HCEC 1CT (cell line): Measurements from ENCODE around the gene ALAD.
"Not testable (repeated sequence)": the region's sequence is repeated elsewhere in the genome, so short reads cannot be mapped to it uniquely, and the experiment has no call there.

ENCODE experiments used
- DNase-seq: peaks from one replicate; pipeline ENCODE4 v3.0.0-alpha.2; 2017

Gene ALAD

DNA sequence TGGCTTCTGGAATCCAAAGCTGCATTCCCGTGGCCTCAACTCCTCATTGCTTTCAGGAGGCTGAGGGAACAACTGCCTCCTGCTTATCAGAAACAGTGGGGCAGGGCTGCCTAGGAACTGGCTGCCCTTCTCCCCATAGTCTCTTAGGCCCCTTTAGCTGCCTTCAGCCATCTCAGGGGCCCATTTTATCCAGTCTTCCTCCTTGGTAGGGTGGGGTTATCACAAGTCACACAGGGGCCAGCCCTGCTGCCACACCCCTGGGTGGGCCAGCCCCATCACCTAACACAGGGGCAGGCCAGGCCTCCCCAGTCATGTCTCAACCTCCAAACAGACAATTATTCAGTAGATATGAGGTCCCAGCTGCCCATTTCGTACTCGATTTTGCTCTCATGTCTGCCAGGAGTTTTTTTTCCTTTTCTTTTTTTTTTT lies 3.9 kb downstream of the ALAD start:
- DNase-seq, result no peak

DNA sequence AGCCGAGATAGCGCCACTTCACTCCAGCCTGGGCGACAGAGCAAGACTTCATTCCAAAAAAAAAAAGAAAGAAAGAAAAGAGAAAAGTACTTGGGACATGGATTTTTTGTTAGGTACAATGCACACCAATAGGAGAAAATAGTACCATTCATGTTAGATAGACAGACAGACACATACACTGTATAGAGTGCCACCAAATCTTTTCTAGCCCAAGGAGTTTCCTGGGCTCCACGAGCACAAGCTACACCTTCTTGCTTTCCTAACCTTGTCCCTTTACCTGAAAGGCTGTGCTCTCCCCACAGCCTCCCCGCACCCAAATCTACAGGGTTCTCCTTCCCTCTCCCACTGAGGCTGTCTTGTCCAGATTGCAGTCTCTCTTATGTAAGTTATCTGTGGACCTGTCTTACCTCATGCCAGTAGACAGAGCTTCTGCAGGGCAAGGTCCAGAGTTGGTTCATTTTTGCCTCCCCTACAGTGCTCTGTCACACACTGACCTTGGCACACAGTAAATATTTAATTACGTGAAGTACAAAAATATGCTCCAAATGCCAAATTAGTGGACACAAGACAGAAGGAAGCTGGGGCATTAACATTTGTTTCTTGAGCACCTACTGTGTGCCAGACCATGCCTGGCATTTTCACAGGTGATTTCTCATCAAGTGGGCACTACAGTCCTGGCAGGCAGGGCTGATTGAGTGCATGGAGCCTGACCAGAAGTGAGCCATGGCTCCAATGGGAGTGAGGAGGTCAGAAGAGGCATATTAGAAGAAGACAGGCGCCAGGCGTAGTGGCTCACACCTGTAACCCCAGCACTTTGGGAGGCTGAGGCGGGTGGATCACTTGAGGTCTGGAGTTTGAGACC lies 5.9 kb downstream of the ALAD start:
- DNase-seq, result no peak

DNA sequence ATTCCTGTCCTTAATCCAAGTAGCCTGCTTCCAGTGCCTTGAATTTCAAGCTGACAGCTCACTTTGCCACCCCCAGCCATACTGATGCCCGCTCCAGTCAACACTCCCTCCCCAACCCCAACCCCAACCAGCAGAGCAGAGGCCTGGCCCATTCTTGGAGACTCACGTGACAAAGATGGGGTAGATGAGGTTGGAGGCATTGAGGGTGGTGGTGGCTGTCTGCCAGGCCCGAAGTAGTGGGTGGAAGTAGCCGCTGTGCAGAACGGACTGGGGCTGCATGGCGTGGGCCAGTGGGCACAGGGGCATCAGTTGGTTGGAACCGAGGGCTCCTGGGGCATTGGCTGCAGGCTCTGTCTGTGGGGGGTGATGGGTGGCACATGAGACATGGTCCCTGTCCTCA lies 7.8 kb downstream of the ALAD start:
- no peak for DNase-seq

DNA sequence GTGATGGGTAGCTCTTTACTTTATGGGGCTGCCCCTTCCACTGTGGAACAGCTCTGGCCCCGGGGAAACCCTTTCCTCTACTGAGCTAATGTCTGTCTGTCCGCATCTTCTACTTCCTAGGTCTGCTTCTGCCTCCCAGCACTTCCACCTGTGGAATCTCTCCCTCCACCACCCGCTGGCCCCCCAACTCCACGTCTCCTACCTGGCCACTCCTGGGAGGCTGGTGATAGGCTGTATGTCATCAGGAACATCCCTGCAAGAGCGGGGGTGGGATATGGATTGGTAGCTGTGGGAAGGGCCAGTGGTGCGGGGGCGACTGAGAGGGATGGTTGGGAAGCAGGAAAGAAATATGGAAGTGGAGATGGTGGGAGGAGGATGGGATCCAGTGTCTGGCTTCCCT lies 9.2 kb downstream of the ALAD start:
- DNase-seq, result no peak

DNA sequence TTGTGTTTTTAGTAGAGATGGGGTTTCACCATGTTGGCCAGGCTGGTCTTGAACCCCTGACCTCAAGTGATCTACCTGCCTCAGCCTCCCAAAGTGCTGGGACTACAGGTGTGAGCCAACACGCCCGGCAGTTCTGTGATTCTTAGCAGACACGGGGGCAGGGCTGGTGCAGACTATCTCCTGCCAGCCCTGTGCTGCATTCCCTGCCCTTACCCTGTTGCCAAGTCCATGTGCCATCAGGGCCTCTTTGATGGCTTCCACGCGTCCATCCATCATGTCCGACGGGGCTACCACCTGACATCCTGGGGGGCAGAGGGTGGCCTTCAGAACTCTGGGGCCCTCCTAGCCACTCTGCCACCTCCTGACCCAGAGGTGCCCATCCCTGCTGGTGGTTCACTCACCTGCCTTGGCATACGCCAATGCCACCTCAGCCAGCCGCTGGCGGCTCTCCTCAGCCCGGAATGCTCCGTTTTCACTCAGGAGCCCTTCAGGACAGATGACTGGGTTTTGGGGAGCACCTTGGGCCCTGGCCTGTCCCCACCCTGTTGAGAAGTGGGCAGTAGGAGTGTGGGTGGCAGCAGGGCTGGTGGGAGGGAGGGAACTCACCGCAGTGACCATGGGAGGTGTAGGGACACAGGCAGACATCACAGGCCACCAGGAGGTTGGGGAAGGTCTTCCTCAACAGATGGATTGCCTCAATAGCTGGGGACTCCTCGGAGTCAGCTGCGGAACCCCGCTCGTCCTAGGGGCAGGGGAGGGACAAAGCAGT lies 10.7 kb downstream of the ALAD start:
- no peak for DNase-seq

DNA sequence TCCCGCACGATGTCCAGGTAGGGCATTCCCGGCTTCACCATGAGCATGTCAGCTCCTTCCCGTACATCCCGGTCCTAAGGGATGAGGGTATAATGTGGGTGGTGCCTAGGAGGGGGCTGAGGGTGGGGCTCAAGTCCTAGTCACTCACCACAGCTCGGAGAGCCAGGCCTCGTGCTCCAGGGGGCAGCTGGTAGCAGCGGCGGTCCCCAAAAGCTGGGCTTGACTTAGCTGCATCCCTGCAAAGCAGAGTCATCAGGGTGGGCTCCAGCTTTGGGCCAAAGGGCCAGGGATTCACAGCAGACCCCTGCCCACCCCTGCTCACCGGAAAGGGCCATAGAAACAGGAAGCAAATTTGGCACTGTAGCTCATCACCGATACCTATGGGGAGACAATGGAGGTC lies 11.6 kb downstream of the ALAD start:
- no peak for DNase-seq

DNA sequence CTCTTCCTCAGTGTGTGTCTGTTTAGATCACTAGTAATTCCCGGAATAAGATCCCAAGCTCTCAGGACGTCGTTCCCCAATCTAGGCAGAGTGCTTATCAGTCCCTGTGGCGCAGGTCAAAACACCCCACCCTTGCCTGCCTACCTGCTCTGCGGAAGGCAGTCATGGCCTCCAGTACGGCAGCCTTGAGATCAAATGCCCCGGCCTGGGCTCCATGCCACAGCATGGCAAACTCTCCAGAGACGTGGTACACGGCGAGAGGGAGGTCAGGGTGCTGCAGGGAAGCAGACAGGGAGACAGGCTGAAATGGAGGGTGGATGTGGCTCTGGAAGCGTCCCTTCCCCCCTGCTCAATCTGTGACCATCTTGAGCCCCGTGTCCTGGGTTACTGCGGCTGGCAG lies 12.3 kb downstream of the ALAD start:
- DNase-seq, result no peak

DNA sequence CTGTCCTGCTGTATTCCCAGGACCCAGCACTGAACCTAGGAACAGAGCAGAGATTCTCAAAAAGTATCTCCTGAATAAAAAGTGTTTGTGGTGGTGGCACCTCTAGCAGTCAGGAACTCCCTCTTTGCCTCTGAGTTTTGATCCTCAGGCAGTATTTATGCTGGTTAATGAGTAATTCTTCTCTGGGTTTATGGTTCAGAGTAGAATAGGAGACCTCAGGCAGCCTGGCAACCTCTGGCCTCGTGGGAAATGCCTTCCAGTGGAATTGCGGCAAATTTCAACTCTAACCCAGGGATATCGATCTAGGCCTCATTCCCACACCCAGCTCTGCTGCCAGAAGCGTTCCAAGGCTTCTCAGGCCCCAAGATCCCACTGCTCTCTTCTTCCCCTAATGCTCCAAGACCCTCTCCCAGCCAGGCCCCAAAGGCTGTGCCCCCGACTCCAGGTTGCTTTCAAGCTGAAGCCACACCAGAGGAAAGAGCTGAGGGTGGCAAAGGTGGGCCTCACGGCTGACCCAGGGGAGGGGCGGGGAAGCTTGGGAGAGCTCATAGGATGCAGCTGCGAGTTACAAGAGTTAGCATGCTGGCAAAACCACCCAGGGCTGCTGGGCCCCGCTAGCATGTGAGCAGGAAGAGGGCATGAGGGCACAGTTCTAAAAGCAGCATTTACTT lies 13.4 kb downstream of the ALAD start:
- no peak for DNase-seq

DNA sequence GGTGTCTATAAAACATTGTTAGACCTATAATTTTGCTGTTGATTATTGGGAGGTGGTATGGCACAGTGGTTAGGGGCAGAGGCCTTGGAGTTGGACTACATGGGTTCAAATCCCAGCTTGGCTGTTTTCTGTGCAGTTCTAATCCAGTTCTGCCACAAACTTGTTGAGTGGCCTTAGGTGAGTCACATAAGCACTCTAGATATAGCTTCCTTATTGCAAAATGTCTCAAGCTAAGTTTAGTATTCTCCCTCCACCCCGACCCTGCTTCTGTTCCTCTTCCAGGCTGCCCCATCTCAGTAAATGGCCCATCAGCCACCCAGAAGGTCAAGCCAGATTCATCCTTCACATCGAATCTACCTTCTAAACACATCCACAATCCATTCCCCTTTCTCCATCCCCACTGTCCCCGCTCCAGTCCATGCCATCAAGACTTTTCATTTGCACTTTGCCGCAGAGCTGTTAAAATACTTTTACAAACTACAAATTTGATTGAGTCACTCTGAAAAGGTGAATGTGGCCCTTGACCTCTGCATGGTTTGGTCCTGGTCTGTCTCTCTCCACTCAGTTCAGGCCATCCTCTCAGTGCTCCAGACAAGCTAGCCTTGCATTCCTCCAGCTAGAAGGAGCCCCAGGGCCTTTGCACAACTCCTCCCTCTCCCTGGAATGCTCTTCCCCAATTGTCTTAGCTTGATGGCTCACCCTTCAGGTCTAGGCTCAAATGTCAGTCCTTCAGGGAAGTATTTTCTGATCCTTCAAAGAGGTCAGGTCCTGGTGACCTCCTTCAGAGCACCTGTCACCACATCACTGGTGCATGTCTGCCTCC lies 14.3 kb downstream of the ALAD start:
- DNase-seq, result no peak

DNA sequence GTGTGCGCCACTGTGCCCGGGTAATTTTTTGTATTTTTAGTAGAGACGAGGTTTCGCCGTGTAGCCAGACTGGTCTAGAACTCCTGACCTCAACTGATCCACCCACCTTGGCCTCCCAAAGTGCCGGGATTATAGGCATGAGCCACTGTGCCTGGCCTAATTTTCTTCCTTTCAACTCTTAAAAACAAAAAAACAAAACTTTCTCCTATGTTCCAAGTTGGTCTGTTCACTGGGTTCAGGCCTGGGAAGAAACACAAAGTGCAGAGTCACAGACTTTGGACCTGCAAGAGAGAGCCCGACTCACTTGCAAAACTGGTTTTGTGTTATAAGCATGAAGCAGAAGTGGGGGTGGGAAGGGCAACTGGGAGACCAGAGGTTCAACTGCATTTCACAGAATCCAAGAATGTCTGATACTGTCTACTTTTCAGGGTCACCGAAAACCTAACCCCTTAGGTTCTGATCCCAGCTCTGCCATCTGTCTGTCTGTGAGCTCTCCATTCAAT lies 19.1 kb downstream of the ALAD start:
- no peak for DNase-seq

DNA sequence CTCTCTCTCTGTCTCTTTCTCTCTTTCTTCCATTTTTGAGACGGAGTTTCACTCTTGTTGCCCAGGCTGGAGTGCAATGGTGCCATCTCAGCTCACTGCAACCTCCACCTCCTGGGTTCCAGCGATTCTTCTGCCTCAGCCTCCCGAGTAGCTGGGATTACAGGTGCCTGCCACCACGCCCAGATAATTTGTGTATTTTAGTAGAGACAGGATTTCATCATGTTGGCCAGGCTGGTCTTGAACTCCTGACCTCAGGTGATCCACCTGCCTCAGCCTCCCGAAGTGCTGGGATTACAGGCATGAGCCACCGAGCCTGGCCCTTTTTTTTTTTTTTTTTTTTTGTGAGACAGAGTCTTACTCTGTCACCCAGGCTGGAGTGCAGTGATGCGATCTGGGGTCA lies 19.6 kb downstream of the ALAD start:
- not testable (repeated sequence) for DNase-seq

DNA sequence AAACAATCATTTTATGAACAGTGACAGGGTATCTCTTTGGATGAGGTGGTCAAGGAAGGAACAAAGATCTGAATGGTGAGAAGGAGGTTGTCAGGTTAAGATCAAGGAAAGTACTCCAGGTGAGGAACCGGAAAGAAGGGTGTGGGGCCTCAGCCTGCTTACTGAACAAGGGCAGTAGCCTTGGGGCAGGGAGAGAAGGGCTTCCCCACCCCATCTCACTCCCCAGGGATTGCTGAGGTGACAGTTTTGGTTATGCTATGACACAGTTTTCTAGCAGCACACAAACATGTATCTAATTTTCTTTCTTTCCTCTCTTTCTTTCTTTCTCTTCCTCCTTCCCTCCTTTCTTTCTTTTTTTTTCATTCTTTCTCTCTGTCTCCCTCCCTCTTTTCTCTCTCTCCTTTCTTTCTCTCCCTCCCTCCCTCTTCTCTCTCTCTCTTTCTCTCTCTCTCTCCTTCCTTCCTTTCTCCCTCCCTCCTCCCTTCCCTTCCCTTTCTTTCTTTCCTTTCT lies 20.2 kb downstream of the ALAD start:
- DNase-seq, result no peak

DNA sequence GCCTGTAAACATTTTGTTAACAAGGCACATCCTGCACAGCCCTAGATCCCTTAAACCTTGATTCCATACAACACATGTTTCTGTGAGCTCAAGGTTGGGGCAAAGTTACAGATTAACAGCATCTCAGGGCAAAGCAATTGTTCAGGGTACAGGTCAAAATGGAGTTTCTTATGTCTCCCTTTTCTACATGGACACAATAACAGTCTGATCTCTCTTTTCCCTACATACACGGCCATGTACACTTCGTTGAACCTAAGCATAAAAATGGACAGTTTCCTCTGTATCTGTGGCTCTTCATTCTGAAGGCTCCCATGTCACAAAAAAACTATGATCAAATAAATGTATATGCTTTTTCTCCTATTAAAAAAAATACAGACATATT lies 21.3 kb downstream of the ALAD start:
- not testable (repeated sequence) for DNase-seq

DNA sequence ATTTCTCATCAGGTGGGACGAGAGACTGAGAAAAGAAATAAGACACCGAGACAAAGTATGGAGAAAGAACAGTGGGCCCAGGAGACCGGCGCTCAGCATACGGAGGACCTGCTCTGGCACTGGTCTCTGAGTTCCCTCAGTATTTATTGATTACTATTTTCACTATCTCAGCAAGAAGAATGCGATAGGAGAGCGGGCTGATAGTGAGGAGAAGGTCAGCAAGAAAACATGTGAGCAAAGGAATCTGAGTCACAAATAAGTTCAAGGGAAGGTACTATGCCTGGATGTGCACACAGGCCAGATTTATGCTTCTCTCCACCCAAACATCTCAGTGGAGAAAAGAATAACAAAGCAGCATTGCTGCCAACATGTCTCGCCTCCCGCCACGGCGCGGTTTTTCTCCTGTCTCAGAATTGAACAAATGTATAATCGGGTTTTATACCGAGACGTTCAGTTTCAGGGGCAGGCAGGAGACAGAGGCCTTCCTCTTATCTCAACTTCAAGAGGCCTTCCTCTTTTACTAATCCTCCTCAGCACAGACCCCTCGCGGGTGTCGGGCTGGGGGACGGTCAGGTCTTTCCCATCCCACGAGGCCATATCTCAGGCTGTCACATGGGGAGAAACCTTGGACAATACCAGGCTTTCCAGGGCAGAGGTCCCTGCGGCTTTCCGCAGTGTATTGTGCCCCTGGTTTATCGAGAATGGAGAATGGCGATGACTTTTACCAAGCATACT lies 21.8 kb downstream of the ALAD start:
- DNase-seq, result not testable (repeated sequence)

DNA sequence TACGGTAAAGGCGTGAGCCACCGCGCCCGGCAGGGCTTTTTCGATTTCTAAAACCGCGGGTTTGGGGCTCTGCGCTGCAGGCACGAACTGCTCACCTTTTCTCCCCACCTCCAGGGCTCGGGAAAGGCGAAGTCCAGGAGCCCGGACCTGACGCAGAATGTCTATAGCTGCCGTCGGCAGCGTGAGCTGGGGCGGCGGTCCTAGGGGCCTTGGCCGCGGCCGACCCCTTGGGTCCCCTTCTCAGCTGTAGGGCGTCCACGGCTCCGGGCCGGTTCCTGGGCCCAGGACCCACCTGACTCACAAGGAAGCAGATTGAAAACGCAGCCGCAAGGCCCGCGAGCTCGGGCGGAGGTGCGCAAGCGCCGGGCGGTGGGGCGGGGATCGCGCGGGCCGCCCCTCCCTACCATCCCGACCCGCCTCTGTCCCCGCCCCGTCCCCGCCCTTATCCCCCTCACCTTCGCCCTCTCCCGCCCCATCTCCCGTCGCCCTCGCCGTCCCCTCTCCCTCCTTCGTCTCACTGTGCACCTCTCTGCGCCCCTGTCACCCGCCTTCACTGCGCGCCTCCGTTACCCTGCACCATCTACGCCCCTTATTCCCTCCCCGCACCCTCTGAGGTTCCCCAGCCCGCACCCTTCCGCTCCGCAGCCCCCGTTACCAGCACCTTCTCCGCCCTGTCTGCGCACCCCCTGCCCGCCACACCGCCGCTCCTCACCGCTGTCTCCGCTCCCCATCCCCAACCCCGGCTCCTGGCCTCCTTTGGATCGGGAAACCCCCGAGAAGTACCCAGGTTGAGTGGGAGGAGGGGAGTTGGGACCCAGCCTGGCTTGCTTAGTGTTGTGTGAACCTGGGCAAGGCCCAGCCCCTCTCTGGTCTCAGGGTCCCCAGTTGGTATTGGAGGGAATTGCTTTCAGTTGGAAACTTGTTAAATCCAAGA lies 24.2 kb downstream of the ALAD start, which contains the start of gene HDHD3:
Gene HDHD3 (minus strand): TSS at position 353 of the 934 bp plus-strand sequence. CDS start 2,632 bp downstream, outside the sequence.
- peak; percentile 60 for DNase-seq

DNA sequence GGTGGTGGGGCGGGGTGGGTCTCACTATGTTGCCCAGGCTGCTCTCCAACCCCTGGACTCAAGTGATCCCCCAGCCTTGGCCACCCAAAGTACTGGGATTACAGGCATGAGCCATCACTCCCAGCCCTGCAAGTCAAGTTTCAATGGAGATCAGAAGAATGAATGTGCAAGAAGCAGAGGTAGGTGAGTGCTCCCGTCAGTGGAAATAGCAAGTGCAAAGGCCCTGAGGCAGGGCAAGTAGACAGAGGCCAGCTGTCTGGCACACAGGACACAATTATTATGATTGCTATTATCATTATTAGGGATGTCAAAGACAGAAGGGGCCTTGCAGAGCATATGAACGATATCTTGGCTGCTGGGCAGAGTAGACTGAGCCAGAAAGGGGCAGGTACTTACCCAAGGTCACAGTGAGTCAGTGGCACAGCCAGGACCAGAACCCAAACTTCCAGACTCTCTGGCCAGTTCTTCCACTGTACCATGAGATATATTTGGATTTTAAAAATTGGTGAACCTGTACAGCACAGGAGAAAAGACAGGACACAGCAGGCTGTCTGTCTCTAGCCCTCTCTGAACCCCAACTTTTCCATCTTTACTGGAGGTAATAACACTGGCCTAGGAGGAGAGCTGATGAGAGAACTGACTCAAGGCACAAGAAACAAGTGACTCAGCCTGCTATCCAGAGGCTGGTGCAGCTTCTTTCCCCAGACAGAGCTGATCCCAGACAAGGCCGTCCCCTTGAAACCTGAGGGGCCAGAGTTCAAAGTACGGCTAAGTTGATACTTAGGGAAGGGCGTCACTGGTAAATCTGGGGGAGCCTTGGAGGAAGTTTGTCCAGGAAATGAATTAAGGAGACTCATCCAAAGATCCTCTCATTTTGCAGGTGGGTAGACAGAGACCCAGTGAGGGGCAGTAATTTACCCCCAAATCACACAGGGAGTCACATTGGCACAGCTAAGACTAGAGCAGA lies 25.7 kb downstream of the ALAD start:
- DNase-seq, result peak; percentile 21

DNA sequence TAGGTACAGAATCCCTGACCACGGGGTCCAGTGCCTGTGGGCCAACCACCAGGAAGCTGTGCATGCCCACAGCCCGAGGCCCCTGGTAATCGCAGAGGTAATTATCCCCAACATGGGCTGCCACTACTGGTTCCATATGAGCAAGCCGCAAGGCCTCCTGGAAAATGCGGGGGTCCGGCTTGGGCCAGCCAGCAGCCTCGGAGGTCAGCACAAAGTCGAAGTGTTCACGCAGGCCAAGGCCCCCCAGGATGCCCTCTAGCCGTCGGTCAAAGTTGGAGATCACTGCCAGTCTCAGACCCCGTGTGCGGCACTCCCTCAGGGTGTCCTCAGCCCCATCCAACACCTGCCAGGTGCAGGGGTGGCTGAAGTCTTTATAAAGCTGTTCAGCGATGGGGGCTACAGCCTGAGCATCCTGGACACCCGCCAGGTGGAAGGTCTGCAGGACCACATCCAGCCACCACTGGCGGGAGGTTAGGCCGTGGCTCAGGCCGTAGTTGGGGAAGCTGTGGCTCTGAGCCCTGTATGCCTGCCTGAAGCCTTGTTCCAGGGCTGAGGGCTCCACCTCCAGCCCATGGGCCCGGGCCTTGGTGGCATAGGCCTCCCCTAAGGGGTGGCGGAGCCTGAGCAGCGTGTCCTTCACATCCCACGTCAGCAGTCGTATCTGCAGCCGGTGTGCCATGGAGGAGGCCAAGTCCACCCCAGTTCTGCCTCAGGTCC lies 27.2 kb downstream of the ALAD start:
- DNase-seq, result no peak

DNA sequence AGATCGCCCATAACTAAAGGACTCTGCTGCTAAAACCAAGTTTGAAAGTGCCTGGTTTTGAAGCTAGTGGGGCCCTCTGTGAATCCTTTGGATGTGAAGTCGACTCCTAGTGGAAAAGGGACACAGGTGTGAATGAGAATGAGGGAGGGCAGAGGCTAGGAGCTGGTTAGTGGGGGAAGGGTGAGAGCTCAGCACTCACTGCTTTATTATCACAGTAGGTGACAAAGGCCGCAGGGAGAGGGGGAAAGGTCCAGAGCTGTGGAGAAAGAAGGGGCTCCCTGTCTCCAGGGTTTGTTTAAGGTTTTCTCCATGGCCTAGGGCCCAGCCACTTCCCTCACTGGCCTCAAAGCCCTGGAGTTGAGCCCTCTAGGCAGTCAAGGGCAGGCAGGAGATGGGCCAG lies 27.8 kb downstream of the ALAD start:
- no peak for DNase-seq
